HTERT RPE-1 (cell line): ENCODE measurements around the gene PRKAG3.
"Not testable (repeated sequence)": the region's sequence is repeated elsewhere in the genome, so short reads cannot be mapped to it uniquely, and the experiment has no call there.

Experiments used
- in situ Hi-C: fragments of 300-500 bp; cut with MboI; formaldehyde crosslinking; loops from 4 replicates; pipeline ENCODE4 v1.14.3; 2020; ENCODE audit warnings: low sequenced_read_pairs

PRKAG3 gene

DNA sequence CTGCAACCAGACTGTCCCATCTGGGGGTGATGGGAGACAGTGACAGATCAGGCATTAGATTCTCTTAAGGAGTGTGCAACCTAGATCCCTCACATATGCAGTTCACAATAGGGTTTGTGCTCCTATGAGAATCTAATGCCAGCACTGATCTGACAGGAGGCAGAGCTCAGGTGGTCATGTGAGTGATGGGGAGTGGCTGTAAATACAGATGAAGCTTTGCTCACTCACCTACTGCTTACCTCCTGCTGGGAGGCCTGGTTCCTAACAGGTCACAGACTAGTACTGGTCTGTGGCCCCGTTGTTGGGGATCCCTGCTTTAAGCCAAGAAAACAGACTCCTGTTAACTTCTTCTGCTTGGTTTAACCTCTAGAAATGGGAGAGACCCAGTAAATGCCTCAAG, 46.5 kb downstream of the PRKAG3 start:
- in situ Hi-C loops = no loop called here

DNA sequence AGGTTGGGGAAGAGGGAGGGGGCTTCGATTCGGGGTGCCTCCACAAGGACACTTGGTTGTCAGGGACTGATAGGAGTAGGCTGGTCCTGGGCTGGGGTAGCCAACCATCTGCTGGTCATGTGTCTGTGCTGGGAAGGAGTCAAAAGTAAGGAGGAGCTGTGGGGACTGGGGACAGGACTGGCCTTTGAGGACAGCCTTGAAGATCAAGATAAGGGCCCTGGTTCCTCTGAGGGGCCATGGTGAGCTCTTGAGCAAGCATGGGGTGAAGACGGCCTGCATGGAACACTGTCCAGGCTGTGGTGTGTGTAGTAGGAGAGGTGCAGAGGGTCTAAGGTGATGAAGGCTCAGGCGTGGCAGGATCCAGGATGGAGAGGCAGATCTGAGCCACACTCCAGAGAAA, 47.9 kb downstream of the PRKAG3 start:
- in situ Hi-C loops = no loop called here

DNA sequence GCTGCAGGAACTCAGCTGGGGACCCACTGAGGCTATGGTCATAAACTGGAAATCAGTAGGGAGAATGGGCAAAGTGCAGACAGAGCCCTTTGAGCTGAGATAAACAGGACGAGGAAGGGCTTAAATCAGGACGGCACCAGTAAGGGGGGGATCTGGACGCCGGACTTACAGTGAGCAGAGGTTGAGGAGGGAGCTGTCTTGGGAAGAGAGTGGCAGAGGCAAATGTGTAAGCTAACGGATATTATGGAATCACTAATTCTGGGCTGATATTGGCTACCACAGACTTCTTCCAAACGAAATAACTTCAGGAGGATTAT, 49.1 kb downstream of the PRKAG3 start:
- in situ Hi-C loops = no loop called here

DNA sequence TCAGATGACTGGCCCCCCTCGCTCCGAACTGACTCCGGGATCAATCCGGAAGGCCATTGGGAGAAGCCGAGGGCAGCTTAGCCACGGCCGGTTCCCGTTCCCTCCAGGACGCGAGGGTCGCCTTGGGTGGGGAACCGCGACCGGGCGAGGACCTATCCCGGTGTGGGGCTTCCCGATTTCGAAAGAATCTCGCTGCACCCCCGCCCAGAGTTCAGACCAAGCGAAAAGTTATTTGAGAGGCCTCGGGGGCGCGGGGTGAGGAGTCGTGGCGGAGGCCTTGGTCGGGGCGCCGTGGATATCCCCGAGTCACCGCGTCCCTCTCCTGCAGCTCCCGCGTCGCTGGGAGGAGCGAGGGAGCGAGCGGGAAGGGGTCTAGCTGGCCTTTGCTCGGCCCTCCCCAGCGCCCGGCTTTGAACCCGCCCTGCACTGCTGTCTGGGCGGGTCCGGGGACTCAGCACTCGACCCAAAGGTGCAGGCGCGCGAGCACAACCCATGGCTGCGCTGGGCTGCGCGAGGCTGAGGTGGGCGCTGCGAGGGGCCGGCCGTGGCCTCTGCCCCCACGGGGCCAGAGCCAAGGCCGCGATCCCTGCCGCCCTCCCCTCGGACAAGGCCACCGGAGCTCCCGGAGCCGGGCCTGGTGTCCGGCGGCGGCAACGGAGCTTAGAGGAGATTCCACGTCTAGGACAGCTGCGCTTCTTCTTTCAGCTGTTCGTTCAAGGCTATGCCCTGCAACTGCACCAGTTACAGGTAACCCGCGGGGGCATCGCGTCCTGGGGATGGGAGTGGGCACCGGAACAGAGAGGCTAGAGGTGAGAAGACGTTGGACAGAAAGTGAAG, 49.7 kb downstream of the PRKAG3 start, which contains the start of gene CYP27A1:
Gene CYP27A1, plus strand, starts transcription at position 457 of the 837 bp plus-strand sequence. Its CDS starts 36 bp downstream, at position 493.
- in situ Hi-C loops = no loop called here

DNA sequence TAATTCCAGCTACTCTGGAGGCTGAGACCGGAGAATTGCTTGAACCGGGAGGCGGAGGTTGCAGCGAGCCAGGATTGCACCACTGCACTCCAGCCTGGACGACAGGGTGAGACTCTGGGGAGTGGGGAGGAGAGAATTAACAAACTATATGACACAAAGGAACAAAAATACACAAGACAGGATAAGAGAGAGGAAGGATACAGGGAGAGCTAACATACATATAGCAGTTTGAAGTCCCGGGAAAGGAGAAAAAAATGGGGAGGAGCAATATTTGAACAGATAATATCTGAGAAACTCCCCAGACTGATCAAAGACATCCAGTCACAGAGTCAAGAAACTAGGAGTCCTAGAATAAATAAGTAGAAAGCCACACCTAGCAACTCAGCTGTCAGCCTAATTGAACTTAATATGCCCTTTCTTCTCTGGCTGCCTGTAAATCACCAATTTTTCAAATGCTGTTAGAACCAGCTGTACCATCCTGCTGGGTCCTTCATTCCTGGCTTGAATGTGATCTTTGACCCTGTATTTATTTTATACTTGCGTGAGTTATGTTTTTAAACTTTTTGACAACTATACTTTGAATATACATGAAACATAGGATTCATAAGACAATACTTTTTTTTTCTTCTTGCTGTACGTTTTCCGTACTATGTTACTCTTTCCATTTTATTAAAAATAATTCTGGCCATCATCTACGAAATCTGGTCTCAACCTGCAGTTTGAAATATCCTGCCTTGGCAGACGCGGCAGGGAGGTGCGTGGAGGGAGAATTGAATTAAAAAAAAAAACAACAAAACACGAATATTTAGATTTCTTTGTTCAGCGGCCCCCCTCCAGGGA, 50.5 kb downstream of the PRKAG3 start:
- in situ Hi-C loops = no loop called here

DNA sequence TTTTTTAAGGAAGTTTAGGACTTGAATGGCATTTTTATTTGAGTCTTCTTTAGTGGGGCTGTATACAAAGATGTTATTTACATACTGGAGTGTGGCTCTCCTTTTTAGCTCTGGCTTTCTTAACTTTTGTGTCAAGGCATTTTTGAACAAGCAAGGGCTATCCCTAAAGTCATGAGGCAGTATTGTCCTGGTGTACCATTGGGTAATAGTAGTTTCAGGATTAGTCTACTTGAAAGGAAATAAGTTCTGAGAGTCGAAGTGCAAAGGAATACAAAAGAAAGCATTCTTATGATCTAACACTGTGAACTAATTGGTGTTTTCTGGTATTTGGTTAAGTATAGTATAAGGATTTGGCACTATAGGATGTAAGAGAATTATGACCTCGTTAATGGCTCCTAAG, 51.6 kb downstream of the PRKAG3 start:
- in situ Hi-C loops = no loop called here

DNA sequence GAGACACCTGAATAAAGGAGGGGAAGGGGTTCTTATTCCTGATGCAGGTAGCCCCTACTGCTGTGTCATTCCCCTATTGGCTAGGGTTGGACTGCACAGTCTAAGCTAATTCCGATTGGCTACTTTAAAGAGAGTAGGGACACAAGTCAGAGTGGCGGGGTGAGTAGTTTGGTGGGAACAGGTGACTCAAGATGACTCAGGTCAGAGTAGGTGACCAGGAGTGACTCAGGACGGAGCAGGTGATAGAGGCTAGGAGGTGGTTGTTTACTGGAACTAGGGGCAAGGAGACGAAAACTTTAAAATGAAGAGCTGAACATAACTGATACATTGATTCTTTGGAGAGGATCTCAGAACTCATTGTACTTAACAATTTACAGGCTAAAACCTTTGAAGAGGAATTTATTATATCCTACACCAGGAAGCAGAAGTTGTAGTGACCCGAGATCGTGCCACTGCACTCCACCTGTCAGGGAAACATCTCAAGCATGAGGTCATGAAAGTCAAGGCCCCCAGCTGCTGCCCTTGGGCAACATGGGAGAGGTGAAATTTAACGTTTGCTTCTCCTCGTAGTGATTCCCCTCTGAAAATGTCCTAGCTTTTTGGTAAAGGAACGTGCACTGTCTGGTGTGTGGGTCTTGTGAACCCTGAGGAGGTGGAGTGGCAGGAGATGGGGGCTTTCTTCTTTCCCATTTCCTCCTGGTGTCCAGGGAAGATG, 54.2 kb downstream of the PRKAG3 start:
- in situ Hi-C loops = no loop called here

DNA sequence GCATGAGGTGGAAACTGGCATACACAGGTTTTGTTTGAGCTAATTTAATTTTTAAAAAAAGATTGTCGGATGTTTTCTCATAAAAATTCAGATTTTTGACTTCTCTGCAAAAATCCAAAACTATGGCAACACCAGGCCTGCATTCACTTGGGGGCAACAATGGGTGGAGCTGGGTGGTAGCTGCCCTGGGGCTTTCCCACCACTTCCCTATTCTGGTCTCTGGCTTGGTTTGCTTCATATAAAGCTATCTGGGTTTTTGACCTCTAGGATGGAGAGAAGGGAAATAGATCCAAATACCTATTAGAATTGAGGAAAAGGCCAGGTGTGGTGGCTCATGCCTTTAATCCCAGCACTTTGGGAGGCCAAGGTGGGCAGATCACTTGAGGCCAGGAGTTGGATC, 55.1 kb downstream of the PRKAG3 start:
- in situ Hi-C loops = no loop called here

DNA sequence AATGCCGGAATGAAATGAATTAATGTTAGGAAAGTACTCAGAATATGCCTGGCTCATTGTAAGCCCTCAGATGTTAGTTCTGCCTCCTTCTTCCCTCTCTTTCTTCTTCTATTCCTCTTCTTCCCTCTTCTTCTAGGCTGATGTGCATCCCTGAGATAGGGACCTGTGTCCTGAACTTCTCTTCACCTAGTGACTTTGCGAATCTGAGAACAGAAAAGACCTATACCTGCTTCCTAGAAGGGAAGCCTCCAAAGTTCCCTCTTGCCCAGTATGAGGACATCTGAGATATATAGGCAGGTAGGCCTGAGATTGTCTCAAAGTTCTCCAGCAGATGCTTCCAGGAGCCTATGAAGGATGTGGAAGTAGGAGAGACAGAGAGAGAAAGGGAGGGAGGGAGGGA, 57.7 kb downstream of the PRKAG3 start:
- in situ Hi-C loops = no loop called here

DNA sequence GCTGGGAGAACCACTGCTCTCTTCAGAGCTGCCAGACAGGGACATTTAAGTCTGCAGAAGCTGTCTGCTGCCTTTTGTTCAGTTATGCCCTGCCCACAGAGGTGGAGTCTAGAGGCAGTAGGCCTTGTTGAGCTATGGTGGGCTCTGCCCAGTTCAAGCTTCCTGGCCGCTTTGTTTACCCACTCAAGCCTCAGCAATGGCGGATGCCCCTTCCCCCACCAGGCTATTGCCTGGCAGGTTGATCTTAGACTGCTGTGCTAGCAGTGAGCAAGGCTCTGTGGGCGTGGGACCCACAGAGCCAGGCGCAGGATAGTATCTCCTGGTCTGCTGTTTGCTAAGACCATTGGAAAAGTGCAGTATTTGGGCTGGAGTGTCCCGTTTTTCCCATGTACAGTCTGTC, 58.8 kb downstream of the PRKAG3 start:
- in situ Hi-C loops = not testable (repeated sequence)
